ENCODE results near the gene ZNF598. TPM values are rescaled to one million over a fixed set of nuclear protein-coding genes. Genes with fewer than 3 reads are reported as not detected.

Gene ZNF598
- total and polyA plus RNA-seq, 2 donors from 2014 or later = 14.3 to 34.9 TPM

GRCh38 chr16:1950559-1950958 is 59.1 kb downstream of the ZNF598 start:
- Histone ChIP-seq H3K9me3 (ENCODE audit: control insufficient read depth in 2 of 3, insufficient read depth in 1 of 3, low read length in 3 of 3) (no peaks in the 10 kb centered on the region), H3K4me1 (ENCODE audit: control insufficient read depth in 2 of 3, insufficient read depth in 2 of 3, low read depth in 1 of 3, low read length in 3 of 3) (no peaks in the 10 kb centered on the region), H3K9ac (ENCODE audit: low read length in 3 of 3) (no peak overlapping the region), H3K4me3 (ENCODE audit: low read length in 3 of 3) (no peak overlapping the region), H3K36me3 (ENCODE audit: control insufficient read depth in 2 of 3, insufficient read depth in 3 of 3, low read length in 3 of 3) (no peaks in the 10 kb centered on the region), H3K27me3 (ENCODE audit: control insufficient read depth, insufficient read depth, low read length) (no peaks in the 10 kb centered on the region), H3K27ac (ENCODE audit: low read depth in 2 of 2, low read length in 2 of 2) (no peak overlapping the region)
- DNase-seq (no peak), FAIRE-seq (no peak)
- intact Hi-C loops (cut with DNase I) = no loop called here
- TF ChIP-seq CTCF (IDR thresholded peaks at IDR 0.05; ENCODE audit: borderline replicate concordance, extremely low read depth, insufficient read depth) = no peak

- intact Hi-C loops (cut with DNase I) = no loop called here
- DNase-seq = no peak
- no peak for TF ChIP-seq CTCF (IDR thresholded peaks at IDR 0.05; ENCODE audit: borderline replicate concordance, extremely low read depth, insufficient read depth)
- FAIRE-seq = no peak
- Histone ChIP-seq H3K4me3 (ENCODE audit: low read length in 3 of 3) (no peak overlapping the region), H3K9ac (ENCODE audit: low read length in 3 of 3) (no peak overlapping the region), H3K9me3 (ENCODE audit: control insufficient read depth in 2 of 3, insufficient read depth in 1 of 3, low read length in 3 of 3) (no peaks in the 10 kb centered on the region), H3K4me1 (ENCODE audit: control insufficient read depth in 2 of 3, insufficient read depth in 2 of 3, low read depth in 1 of 3, low read length in 3 of 3) (no peaks in the 10 kb centered on the region), H3K36me3 (ENCODE audit: control insufficient read depth in 2 of 3, insufficient read depth in 3 of 3, low read length in 3 of 3) (no peaks in the 10 kb centered on the region), H3K27ac (ENCODE audit: low read depth in 2 of 2, low read length in 2 of 2) (no peak overlapping the region), H3K27me3 (ENCODE audit: control insufficient read depth, insufficient read depth, low read length) (no peaks in the 10 kb centered on the region)
Observed at GRCh38 chr16:1950047-1950446, 59.6 kb downstream of the ZNF598 start.

GRCh38 chr16:1949507-1949906 is 60.1 kb downstream of the ZNF598 start:
- Histone ChIP-seq H3K4me1 (ENCODE audit: control insufficient read depth in 2 of 3, insufficient read depth in 2 of 3, low read depth in 1 of 3, low read length in 3 of 3) (no peaks in the 10 kb centered on the region), H3K36me3 (ENCODE audit: control insufficient read depth in 2 of 3, insufficient read depth in 3 of 3, low read length in 3 of 3) (no peaks in the 10 kb centered on the region), H3K4me3 (ENCODE audit: low read length in 3 of 3) (no peak overlapping the region), H3K9me3 (ENCODE audit: control insufficient read depth in 2 of 3, insufficient read depth in 1 of 3, low read length in 3 of 3) (no peaks in the 10 kb centered on the region), H3K9ac (ENCODE audit: low read length in 3 of 3) (no peak overlapping the region), H3K27ac (ENCODE audit: low read depth in 2 of 2, low read length in 2 of 2) (no peak overlapping the region), H3K27me3 (ENCODE audit: control insufficient read depth, insufficient read depth, low read length) (no peaks in the 10 kb centered on the region)
- intact Hi-C loops (cut with DNase I) = no loop called here
- DNase-seq = no peak
- no peak for FAIRE-seq
- no peak for TF ChIP-seq CTCF (IDR thresholded peaks at IDR 0.05; ENCODE audit: borderline replicate concordance, extremely low read depth, insufficient read depth)

Other genes with a start within 250 kb of the ZNF598 start
Only the 30 nearest of the 33 such genes appear.
- 61.7 TPM for gene MRPS34, start 236.7 kb downstream of the ZNF598 start, total RNA-seq
- 187 TPM for gene MRPS34, start 236.7 kb downstream of the ZNF598 start, polyA plus RNA-seq (ENCODE audit: insufficient read depth, low read depth, low replicate concordance)
- 57.7 TPM for gene SPSB3, start 227.2 kb downstream of the ZNF598 start, total RNA-seq
- gene SPSB3, start 227.2 kb downstream of the ZNF598 start, polyA plus RNA-seq (ENCODE audit: insufficient read depth, low read depth, low replicate concordance) = 55.1 TPM
- 42.8 TPM for gene NUBP2, start 226.9 kb downstream of the ZNF598 start, total RNA-seq
- gene NUBP2, start 226.9 kb downstream of the ZNF598 start, polyA plus RNA-seq (ENCODE audit: insufficient read depth, low read depth, low replicate concordance) = 71.1 TPM
- gene IGFALS, start 216.1 kb downstream of the ZNF598 start, total RNA-seq = 1.4 TPM
- gene IGFALS, start 216.1 kb downstream of the ZNF598 start, polyA plus RNA-seq (ENCODE audit: insufficient read depth, low read depth, low replicate concordance) = 2.9 TPM
- 48.1 TPM for gene HAGH, start 183.0 kb downstream of the ZNF598 start, total RNA-seq
- 258 TPM for gene HAGH, start 183.0 kb downstream of the ZNF598 start, polyA plus RNA-seq (ENCODE audit: insufficient read depth, low read depth, low replicate concordance)
- 36.4 TPM for gene FAHD1, start 182.6 kb downstream of the ZNF598 start, total RNA-seq
- 108 TPM for gene FAHD1, start 182.6 kb downstream of the ZNF598 start, polyA plus RNA-seq (ENCODE audit: insufficient read depth, low read depth, low replicate concordance)
- gene MEIOB, start 137.7 kb downstream of the ZNF598 start, total RNA-seq = 0.16 TPM
- gene MEIOB, start 137.7 kb downstream of the ZNF598 start, polyA plus RNA-seq (ENCODE audit: insufficient read depth, low read depth, low replicate concordance) = 1.4 TPM
- 0.19 TPM for gene HS3ST6, start 91.4 kb downstream of the ZNF598 start, total RNA-seq
- 0.73 TPM for gene HS3ST6, start 91.4 kb downstream of the ZNF598 start, polyA plus RNA-seq (ENCODE audit: insufficient read depth, low read depth, low replicate concordance)
- 32.0 TPM for gene MSRB1, start 66.6 kb downstream of the ZNF598 start, total RNA-seq
- 189 TPM for gene MSRB1, start 66.6 kb downstream of the ZNF598 start, polyA plus RNA-seq (ENCODE audit: insufficient read depth, low read depth, low replicate concordance)
- not detected for gene RPL3L, start 55.1 kb downstream of the ZNF598 start, total RNA-seq
- not detected for gene RPL3L, start 55.1 kb downstream of the ZNF598 start, polyA plus RNA-seq (ENCODE audit: insufficient read depth, low read depth, low replicate concordance)
- 123 TPM for gene NDUFB10, start 50.3 kb downstream of the ZNF598 start, total RNA-seq
- 432 TPM for gene NDUFB10, start 50.3 kb downstream of the ZNF598 start, polyA plus RNA-seq (ENCODE audit: insufficient read depth, low read depth, low replicate concordance)
- 1,550 TPM for gene RPS2, start 45.0 kb downstream of the ZNF598 start, total RNA-seq
- 2,018 TPM for gene RPS2, start 45.0 kb downstream of the ZNF598 start, polyA plus RNA-seq (ENCODE audit: insufficient read depth, low read depth, low replicate concordance)
- gene RNF151, start 43.0 kb downstream of the ZNF598 start, total RNA-seq = not detected
- gene RNF151, start 43.0 kb downstream of the ZNF598 start, polyA plus RNA-seq (ENCODE audit: insufficient read depth, low read depth, low replicate concordance) = not detected
- 33.3 TPM for gene TBL3, start 37.8 kb downstream of the ZNF598 start, total RNA-seq
- gene TBL3, start 37.8 kb downstream of the ZNF598 start, polyA plus RNA-seq (ENCODE audit: insufficient read depth, low read depth, low replicate concordance) = 38.5 TPM
- gene NOXO1, start 28.4 kb downstream of the ZNF598 start, total RNA-seq = 0.57 TPM
- 0.58 TPM for gene NOXO1, start 28.4 kb downstream of the ZNF598 start, polyA plus RNA-seq (ENCODE audit: insufficient read depth, low read depth, low replicate concordance)
- gene GFER, start 25.6 kb downstream of the ZNF598 start, total RNA-seq = 25.0 TPM
- gene GFER, start 25.6 kb downstream of the ZNF598 start, polyA plus RNA-seq (ENCODE audit: insufficient read depth, low read depth, low replicate concordance) = 45.6 TPM
- 2.2 TPM for gene SYNGR3, start 19.9 kb downstream of the ZNF598 start, total RNA-seq
- gene SYNGR3, start 19.9 kb downstream of the ZNF598 start, polyA plus RNA-seq (ENCODE audit: insufficient read depth, low read depth, low replicate concordance) = 4.6 TPM
- gene NPW, start 10.0 kb upstream of the ZNF598 start, total RNA-seq = not detected
- gene NPW, start 10.0 kb upstream of the ZNF598 start, polyA plus RNA-seq (ENCODE audit: insufficient read depth, low read depth, low replicate concordance) = not detected
- 238 TPM for gene NHERF2, start 17.1 kb upstream of the ZNF598 start, total RNA-seq
- 405 TPM for gene NHERF2, start 17.1 kb upstream of the ZNF598 start, polyA plus RNA-seq (ENCODE audit: insufficient read depth, low read depth, low replicate concordance)
- 15.3 TPM for gene NTHL1, start 38.0 kb upstream of the ZNF598 start, total RNA-seq
- gene NTHL1, start 38.0 kb upstream of the ZNF598 start, polyA plus RNA-seq (ENCODE audit: insufficient read depth, low read depth, low replicate concordance) = 36.0 TPM
- 151 TPM for gene TSC2, start 38.2 kb upstream of the ZNF598 start, total RNA-seq
- gene TSC2, start 38.2 kb upstream of the ZNF598 start, polyA plus RNA-seq (ENCODE audit: insufficient read depth, low read depth, low replicate concordance) = 40.0 TPM
- 88.3 TPM for gene PKD1, start 126.1 kb upstream of the ZNF598 start, total RNA-seq
- 16.2 TPM for gene PKD1, start 126.1 kb upstream of the ZNF598 start, polyA plus RNA-seq (ENCODE audit: insufficient read depth, low read depth, low replicate concordance)
- 1.5 TPM for gene RAB26, start 138.8 kb upstream of the ZNF598 start, total RNA-seq
- gene RAB26, start 138.8 kb upstream of the ZNF598 start, polyA plus RNA-seq (ENCODE audit: insufficient read depth, low read depth, low replicate concordance) = 3.0 TPM
- 66.8 TPM for gene TRAF7, start 146.0 kb upstream of the ZNF598 start, total RNA-seq
- 26.1 TPM for gene TRAF7, start 146.0 kb upstream of the ZNF598 start, polyA plus RNA-seq (ENCODE audit: insufficient read depth, low read depth, low replicate concordance)
- gene CASKIN1, start 186.8 kb upstream of the ZNF598 start, total RNA-seq = 0.66 TPM
- gene CASKIN1, start 186.8 kb upstream of the ZNF598 start, polyA plus RNA-seq (ENCODE audit: insufficient read depth, low read depth, low replicate concordance) = 0.30 TPM
- gene MLST8, start 195.6 kb upstream of the ZNF598 start, total RNA-seq = 34.0 TPM
- gene MLST8, start 195.6 kb upstream of the ZNF598 start, polyA plus RNA-seq (ENCODE audit: insufficient read depth, low read depth, low replicate concordance) = 63.3 TPM
- gene BRICD5, start 201.0 kb upstream of the ZNF598 start, total RNA-seq = 7.2 TPM
- 8.2 TPM for gene BRICD5, start 201.0 kb upstream of the ZNF598 start, polyA plus RNA-seq (ENCODE audit: insufficient read depth, low read depth, low replicate concordance)
- gene PGP, start 205.0 kb upstream of the ZNF598 start, total RNA-seq = 13.5 TPM
- 21.2 TPM for gene PGP, start 205.0 kb upstream of the ZNF598 start, polyA plus RNA-seq (ENCODE audit: insufficient read depth, low read depth, low replicate concordance)
- gene E4F1, start 213.8 kb upstream of the ZNF598 start, total RNA-seq = 26.0 TPM
- 13.6 TPM for gene E4F1, start 213.8 kb upstream of the ZNF598 start, polyA plus RNA-seq (ENCODE audit: insufficient read depth, low read depth, low replicate concordance)
- 0.88 TPM for gene DNASE1L2, start 226.6 kb upstream of the ZNF598 start, total RNA-seq
- gene DNASE1L2, start 226.6 kb upstream of the ZNF598 start, polyA plus RNA-seq (ENCODE audit: insufficient read depth, low read depth, low replicate concordance) = 0.88 TPM

Data from kidney (tissue), 14 donors.